GM21737 (cell line): Measurements from ENCODE around the gene GIGYF1.
A peak's percentile ranks its signal among the peaks of the same experiment; 100 is the strongest.

ENCODE experiments used
- ATAC-seq: cut with Tn5 transposase; IDR thresholded peaks from one replicate; pipeline ENCODE4 v1.9.1; 2021; ENCODE audit warnings: mild to moderate bottlenecking, moderate library complexity; ENCODE audit not compliant: unreplicated experiment

Gene GIGYF1

GRCh38 chr7:100685631-100686145 is 8.4 kb downstream of the GIGYF1 start:
- ATAC-seq, result no peak

- no peak for ATAC-seq
Measured at GRCh38 chr7:100685049-100685605, 8.9 kb downstream of the GIGYF1 start.

- ATAC-seq, result no peak
Measured at GRCh38 chr7:100684534-100685042, 9.5 kb downstream of the GIGYF1 start.

- ATAC-seq, result no peak
Measured at GRCh38 chr7:100683659-100684533, 10.2 kb downstream of the GIGYF1 start.

GRCh38 chr7:100682991-100683658 is 10.9 kb downstream of the GIGYF1 start:
- ATAC-seq, result no peak

- ATAC-seq, result no peak
Measured at GRCh38 chr7:100682228-100682741, 11.8 kb downstream of the GIGYF1 start.

GRCh38 chr7:100681491-100682227 is 12.4 kb downstream of the GIGYF1 start:
- no peak for ATAC-seq

- ATAC-seq, result no peak
Measured at GRCh38 chr7:100680576-100681271, 13.3 kb downstream of the GIGYF1 start.

GRCh38 chr7:100679927-100680575 is 14.0 kb downstream of the GIGYF1 start:
- ATAC-seq, result no peak

GRCh38 chr7:100679129-100679926 is 14.7 kb downstream of the GIGYF1 start:
- no peak for ATAC-seq

- ATAC-seq, result no peak
Measured at GRCh38 chr7:100678291-100678984, 15.6 kb downstream of the GIGYF1 start.

- ATAC-seq, result no peak
Measured at GRCh38 chr7:100677308-100678267, 16.5 kb downstream of the GIGYF1 start.

GRCh38 chr7:100676501-100677306 is 17.3 kb downstream of the GIGYF1 start:
- no peak for ATAC-seq

- peak; percentile 29 for ATAC-seq
Measured at GRCh38 chr7:100675581-100676350, 18.3 kb downstream of the GIGYF1 start.

- peak; percentile 5 for ATAC-seq
Measured at GRCh38 chr7:100675105-100675451, 19.0 kb downstream of the GIGYF1 start.
